Activated T-cell treated with anti-CD3 and anti-CD28 coated beads for 4 hours (primary cell): ENCODE measurements around the gene INSC.

ENCODE experiments used
- DNase-seq: peaks from one replicate; pipeline ENCODE4 v3.0.0-alpha.2; 2020

The INSC gene

GRCh38 chr11:15228331-15228849 is 113.7 kb downstream of the INSC start:
- no peak for DNase-seq

- DNase-seq = no peak
Measured at GRCh38 chr11:15229069-15229468, 114.3 kb downstream of the INSC start.

- no peak for DNase-seq
Measured at GRCh38 chr11:15232496-15232895, 117.8 kb downstream of the INSC start.

- DNase-seq = no peak
Measured at GRCh38 chr11:15233371-15234165, 118.8 kb downstream of the INSC start.

GRCh38 chr11:15234796-15235195 is 120.1 kb downstream of the INSC start:
- DNase-seq = no peak

- DNase-seq = no peak
Measured at GRCh38 chr11:15236559-15236958, 121.8 kb downstream of the INSC start.

GRCh38 chr11:15238856-15239255 is 124.1 kb downstream of the INSC start:
- no peak for DNase-seq

GRCh38 chr11:15248749-15249148 is 134.0 kb downstream of the INSC start:
- no peak for DNase-seq

- no peak for DNase-seq
Measured at GRCh38 chr11:15258433-15259165, 143.9 kb downstream of the INSC start.

- no peak for DNase-seq
Measured at GRCh38 chr11:15266999-15267398, 152.3 kb downstream of the INSC start.

GRCh38 chr11:15268598-15268997 is 153.9 kb downstream of the INSC start:
- no peak for DNase-seq

GRCh38 chr11:15275141-15275540 is 160.4 kb downstream of the INSC start:
- no peak for DNase-seq

GRCh38 chr11:15276621-15277020 is 161.9 kb downstream of the INSC start:
- DNase-seq = no peak

- no peak for DNase-seq
Measured at GRCh38 chr11:15278128-15278527, 163.4 kb downstream of the INSC start.

- no peak for DNase-seq
Measured at GRCh38 chr11:15280393-15280792, 165.7 kb downstream of the INSC start.

- no peak for DNase-seq
Measured at GRCh38 chr11:15282754-15283153, 168.0 kb downstream of the INSC start.

GRCh38 chr11:15286465-15286864 is 171.7 kb downstream of the INSC start:
- no peak for DNase-seq

GRCh38 chr11:15288863-15289262 is 174.1 kb downstream of the INSC start:
- no peak for DNase-seq

- DNase-seq = no peak
Measured at GRCh38 chr11:15289723-15290122, 175.0 kb downstream of the INSC start.

GRCh38 chr11:15291885-15292284 is 177.2 kb downstream of the INSC start:
- no peak for DNase-seq

GRCh38 chr11:15293975-15294620 is 179.4 kb downstream of the INSC start:
- no peak for DNase-seq

GRCh38 chr11:15295695-15296094 is 181.0 kb downstream of the INSC start:
- DNase-seq = no peak
